Germinal center (tissue), 1 donor: Measurements from ENCODE around the gene DRAM1.
A peak's percentile ranks its signal among the peaks of the same experiment; 100 is the strongest.
"Not testable (repeated sequence)": the region's sequence is repeated elsewhere in the genome, so short reads cannot be mapped to it uniquely, and the experiment has no call there.

Source experiments
- DNase-seq: peaks from one replicate; pipeline ENCODE4 v3.0.0; 2012; ENCODE audit warnings: mixed read lengths, low spot score

The DRAM1 gene

DNA sequence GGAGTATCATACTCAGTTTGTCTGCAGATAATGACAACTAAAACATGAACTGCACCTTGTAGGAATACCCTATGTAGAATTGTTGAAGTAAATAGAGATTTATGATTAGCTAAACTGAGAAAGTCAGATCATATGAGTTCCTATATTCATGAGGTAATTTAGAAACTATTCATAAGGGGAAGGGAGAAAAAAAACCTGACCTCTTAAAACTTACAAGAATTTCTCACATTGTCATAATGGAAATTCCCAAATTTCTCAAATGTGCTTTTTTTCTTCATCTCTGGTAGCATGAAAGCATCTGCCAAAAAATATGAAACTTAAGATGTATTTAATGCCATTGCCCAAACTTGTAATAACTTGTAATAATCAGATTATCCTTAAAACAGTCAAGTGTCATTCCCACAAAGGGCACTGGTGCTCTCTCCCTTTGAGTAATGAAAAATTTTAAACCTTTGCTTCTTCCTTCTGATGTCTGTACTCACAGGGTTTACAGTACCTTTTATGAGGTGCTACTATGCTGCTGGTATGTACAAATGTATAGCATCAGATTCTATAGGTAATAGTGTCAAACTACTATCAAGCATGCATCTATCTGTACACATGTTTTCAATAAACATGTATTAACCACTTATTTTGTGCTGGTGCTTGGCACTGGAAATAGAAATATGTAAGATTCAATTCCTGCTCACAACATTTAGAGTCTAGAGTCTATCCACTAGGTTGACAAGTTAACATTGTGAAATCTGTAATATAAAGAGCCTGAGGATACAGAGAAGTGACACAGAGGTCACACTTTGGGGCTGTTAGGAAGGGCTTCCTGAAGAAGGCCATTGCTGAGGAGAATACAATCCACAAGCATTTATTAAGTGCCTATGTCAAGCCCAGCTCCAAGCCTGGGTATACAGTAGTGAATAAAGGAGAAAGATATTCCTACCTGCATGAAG, 17.4 kb upstream of the DRAM1 start:
- DNase-seq = no peak

GRCh38 chr12:101861688-101862087, 15.7 kb upstream of the DRAM1 start:
- DNase-seq = not testable (repeated sequence)

DNA sequence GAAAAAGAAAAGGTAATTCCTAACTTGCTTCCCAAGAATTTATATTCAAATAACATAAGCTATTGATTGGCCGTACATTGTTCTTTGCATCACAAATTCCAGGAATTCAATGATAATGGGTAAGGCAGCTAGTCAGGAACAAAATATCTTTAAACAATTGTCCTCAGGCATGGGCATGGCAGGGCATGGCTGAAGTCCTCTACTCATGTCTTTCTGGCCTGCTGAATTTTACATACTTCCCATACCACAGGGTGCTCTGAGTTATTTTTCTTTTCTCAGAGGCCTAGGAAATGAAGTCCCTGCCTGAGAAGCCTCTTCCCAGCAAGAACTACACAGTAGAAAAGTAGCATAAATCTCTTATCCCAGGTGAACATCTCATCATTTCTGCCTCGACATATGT, 15.1 kb upstream of the DRAM1 start:
- DNase-seq = no peak

- DNase-seq = no peak
Measured at GRCh38 chr12:101863981-101864380, 13.4 kb upstream of the DRAM1 start.

DNA sequence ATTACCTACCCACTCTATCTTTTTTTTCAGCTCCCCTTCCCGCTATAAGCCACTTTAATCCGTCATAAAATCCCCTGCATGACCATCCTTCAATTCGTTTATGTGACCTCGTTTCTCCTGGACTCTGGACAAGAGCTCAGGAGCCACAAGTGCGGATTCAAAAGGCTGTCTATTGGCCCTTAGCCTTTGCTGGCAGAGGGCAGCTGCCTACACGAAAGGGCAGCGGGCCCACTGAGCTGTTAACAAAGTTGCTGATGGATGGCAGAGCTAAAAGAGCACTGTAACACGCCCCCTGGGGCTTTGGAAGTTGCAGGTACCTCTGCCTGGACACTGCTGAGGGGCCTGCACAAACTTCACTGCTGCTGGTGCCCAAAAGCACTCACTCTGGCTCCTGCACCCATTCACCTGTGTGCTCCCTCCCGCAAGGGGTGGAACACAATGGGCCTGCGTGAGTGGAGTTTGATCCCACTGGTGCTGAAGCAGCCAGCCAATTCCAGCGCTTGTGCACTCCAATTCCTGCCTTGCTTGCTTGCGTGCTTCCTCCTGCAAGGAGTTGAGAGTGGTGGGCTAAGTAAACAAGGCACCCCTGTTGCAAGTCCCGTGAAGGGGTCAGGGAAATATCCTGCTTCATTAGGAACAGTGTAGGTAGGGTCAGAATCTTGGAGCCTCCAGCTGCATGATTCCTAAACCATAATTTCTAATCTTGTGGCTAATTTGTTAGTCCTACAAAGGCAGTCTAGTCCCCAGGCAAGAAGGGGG, 10.6 kb upstream of the DRAM1 start:
- no peak for DNase-seq

DNA sequence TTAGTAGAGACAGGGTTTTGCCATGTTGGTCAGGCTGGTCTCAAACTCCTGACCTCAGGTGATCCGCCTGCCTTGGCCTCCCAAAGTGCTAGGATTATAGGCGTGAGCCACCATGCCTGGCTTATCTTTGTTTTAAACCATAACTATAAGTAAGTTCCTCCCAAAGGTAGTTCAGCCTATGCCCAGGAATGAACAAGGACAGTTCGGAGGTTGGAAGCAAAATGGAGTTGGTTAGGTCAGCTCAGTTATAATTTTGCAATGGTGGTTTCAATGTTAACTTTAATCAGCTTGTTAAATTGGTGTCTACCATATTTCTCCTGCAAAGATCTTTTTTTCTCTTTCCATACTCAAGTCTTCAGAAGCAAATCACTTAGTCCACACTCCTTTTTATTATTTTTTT, 9.8 kb upstream of the DRAM1 start:
- not testable (repeated sequence) for DNase-seq

DNA sequence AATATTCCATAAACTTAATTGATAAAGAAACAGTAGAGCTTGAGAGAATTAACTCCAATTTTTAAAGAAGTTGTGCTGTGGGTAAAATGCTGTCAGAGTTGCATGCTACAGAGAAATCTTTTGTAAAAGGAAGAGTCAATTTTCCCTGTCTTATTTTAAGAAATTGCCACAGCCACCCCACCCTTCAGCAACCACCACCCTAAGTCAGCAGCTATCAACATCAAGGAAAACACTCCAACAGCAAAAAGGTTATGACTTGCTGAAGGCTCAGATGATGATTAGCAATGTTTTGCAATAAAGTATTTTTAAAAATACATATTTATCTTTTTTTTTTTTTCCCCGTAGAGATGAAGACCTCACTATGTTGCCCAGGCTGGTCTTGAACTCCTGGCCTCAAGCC, 6.5 kb upstream of the DRAM1 start:
- no peak for DNase-seq

DNA sequence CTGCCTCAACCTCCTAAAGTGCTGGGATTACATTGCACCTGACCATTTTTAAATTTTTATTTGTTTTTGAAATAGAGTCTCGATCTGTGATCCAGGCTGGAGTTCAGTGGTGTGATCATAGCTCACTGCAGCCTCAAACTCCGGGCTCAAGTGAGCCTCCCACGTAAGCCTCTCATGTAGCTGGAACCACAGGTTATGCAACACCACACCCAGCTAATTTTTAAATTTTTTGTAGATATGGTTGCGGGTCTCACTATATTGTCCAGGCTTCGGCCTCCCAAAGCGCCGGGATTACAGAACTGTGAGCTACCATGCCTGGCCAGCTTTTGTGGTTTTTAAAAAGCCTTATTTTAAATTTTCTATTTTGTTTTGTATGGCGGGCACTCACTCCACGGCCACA, 2.2 kb upstream of the DRAM1 start:
- DNase-seq = no peak

GRCh38 chr12:101876322-101876860, 989 bp upstream of the DRAM1 start:
- DNase-seq = no peak

- peak; percentile 7 for DNase-seq
Measured at GRCh38 chr12:101877806-101878242, 444 bp downstream of the DRAM1 start.

- no peak for DNase-seq
Measured at GRCh38 chr12:101878243-101878821, 952 bp downstream of the DRAM1 start.

- no peak for DNase-seq
Measured at GRCh38 chr12:101880769-101881168, 3.4 kb downstream of the DRAM1 start.

DNA sequence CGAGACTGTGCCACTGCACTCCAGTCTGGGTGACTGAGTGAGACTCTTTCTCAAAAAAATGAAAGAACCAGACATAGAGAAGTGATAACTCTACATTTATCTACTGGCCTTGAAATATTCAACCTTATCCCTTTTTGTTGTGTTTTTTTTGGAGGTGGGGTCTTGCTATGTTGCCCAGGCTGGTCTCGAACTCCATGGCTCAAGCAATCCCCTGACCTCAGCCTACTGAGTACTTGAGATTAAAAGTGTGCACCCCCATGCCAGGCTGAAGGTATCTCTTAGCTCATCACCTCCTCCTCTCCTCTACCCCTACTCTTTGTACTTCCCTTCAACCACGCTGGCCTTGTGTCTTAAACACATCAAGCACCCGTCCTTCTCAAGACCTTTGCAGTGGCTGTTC, 3.8 kb downstream of the DRAM1 start:
- DNase-seq = no peak

GRCh38 chr12:101884174-101884573, 6.8 kb downstream of the DRAM1 start:
- DNase-seq = no peak

GRCh38 chr12:101884781-101885340, 7.5 kb downstream of the DRAM1 start:
- not testable (repeated sequence) for DNase-seq

DNA sequence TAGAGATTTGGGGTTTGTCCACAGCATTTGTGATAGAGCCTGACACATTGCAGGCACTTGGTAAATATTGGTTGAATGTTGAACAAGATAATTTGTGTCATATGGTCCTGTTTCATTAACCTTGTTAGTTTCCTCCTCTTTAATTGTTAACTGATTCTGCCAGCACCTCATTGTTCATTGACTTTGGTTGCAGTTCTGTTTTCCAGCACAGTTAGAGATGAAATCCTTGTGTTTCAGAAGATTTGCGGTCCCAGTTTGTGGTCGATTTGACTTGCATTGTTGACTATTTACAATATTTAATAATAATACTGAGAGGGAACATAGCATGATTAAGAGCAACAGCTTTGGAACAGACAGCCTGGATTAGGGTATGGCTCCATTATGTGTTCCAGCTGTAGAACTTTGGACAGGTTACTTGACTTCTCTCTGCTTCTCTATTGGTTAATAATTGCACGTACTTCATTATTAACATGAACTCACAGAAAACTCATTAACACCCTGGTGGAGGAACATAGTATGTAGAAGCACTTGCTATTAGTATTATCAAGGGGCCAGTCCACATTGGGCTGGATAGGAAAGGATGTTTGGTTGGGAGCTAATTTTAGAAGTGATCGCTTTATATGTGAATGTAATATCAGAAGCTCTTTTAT, 8.7 kb downstream of the DRAM1 start:
- no peak for DNase-seq

DNA sequence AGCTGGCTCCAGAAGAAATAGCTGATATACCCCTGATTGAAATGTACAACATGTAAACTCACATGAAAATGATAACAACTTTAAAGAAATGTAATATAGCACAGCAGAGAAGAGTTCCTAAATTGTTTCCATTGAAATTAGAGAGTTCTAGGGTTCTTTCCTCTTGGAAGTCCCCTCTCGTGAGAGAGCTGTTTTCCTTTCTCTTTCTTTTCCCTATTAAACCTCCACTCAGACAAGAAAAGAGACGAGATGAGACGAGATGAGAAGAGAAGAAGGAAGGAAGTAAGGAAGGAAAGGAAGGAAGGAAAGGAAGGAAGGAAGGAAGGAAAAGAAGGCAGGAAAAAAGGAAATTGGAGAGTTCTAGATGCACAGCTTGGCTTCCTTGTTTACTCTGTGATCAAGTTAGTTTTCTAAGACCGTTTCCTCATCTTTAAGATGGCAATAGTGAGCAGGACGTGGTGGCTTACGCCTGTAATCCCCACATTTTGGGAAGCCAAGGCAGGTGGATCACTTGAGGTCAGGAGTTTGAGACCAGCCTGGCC, 11.9 kb downstream of the DRAM1 start:
- DNase-seq = no peak

- DNase-seq = no peak
Measured at GRCh38 chr12:101891462-101891971, 14.1 kb downstream of the DRAM1 start.

DNA sequence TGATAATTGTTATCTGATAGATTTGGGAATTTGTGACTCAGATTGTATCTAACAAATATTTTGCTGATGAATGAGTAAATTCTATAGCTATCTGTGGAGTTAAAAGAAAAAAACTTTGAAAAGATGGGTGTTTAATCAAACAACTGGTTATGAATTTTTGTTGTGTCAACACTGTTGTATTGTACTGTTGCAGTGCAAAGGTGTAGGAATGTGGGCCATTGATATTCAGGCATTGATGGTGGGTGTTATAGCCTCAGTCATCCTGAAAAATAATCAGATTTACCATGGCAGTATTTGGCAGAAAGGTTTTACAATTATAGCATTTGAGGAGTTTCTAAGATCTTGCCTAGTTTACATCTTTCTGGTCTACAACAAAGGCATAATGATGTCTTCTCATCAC, 15.4 kb downstream of the DRAM1 start:
- no peak for DNase-seq

GRCh38 chr12:101901777-101902176, 24.4 kb downstream of the DRAM1 start:
- no peak for DNase-seq

GRCh38 chr12:101902641-101903040, 25.3 kb downstream of the DRAM1 start:
- DNase-seq = no peak
